ENCODE data around the gene LRR1.
"Not testable (repeated sequence)": the region's sequence is repeated elsewhere in the genome, so short reads cannot be mapped to it uniquely, and the experiment has no call there.

Gene LRR1

DNA sequence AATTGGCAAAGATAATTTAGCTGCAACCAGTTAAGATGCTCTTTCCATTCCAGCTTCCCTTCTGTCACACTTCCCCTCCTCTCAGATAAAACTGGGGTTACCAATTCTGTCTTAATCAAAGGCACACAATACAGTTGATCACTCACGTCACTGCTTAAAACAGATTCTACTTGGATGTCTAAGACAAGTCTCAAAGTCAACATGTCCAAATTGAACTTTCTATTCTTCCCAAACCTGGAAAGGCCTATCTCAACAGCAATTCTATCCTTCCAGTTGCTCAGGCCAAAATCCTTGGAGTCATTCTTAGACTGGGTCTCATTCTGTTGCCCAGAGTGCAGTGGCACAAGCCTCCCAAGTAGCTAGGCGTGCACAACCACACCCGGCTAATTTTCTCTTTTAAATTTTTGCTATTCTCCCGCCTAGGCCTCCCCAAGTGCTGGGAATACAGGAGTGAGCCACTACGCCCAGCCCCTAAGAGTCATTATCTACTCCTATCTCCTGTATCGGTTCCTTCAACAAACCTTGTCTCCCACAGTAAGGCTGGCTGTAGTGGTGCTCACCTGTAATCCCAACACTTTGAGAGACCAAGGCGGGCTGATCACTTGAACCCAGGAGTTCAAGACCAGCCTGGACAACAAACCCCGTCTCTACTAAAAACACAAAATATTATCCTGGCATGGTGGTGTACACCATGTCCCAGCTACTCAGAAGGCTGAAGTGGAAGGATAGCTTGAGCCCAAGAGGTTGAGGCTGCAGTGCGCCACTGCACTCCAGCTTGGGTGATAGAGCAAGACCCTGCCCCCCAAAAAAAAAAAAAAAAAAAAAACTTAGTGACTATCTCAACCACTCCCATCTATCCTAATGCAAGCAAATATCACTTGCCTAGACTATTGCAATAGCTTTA lies 17.3 kb upstream of the LRR1 start:
- peak overlapping the region; percentile 100 for H3K27ac Mint-ChIP-seq
- H3K27me3 Mint-ChIP-seq = peaks cover 3% of the 10 kb centered on the region
- H3K4me1 Mint-ChIP-seq (ENCODE audit: low read depth) = peaks cover 66% of the 10 kb centered on the region
- peaks cover 84% of the 10 kb centered on the region for H3K36me3 Mint-ChIP-seq (ENCODE audit: low read depth)
- no peaks in the 10 kb centered on the region for H3K9me3 Mint-ChIP-seq
- peak overlapping the region; percentile 92 for H3K4me3 Mint-ChIP-seq
- peak; percentile 48 for DNase-seq

GRCh38 chr14:49582113-49582977 lies 16.4 kb upstream of the LRR1 start:
- H3K9me3 Mint-ChIP-seq = no peaks in the 10 kb centered on the region
- H3K4me3 Mint-ChIP-seq = peak overlapping the region; percentile 92
- peaks cover 76% of the 10 kb centered on the region for H3K36me3 Mint-ChIP-seq (ENCODE audit: low read depth)
- peaks cover 64% of the 10 kb centered on the region for H3K4me1 Mint-ChIP-seq (ENCODE audit: low read depth)
- DNase-seq = peak; percentile 32
- H3K27ac Mint-ChIP-seq = peak overlapping the region; percentile 100
- H3K27me3 Mint-ChIP-seq = peaks cover 4% of the 10 kb centered on the region

- peak overlapping the region; percentile 100 for H3K27ac Mint-ChIP-seq
- H3K36me3 Mint-ChIP-seq (ENCODE audit: low read depth) = peaks cover 67% of the 10 kb centered on the region
- no peaks in the 10 kb centered on the region for H3K9me3 Mint-ChIP-seq
- no peak for DNase-seq
- H3K4me3 Mint-ChIP-seq = peak overlapping the region; percentile 92
- H3K27me3 Mint-ChIP-seq = peaks cover 4% of the 10 kb centered on the region
- peaks cover 58% of the 10 kb centered on the region for H3K4me1 Mint-ChIP-seq (ENCODE audit: low read depth)
Measured at GRCh38 chr14:49583629-49584028, 15.1 kb upstream of the LRR1 start.

DNA sequence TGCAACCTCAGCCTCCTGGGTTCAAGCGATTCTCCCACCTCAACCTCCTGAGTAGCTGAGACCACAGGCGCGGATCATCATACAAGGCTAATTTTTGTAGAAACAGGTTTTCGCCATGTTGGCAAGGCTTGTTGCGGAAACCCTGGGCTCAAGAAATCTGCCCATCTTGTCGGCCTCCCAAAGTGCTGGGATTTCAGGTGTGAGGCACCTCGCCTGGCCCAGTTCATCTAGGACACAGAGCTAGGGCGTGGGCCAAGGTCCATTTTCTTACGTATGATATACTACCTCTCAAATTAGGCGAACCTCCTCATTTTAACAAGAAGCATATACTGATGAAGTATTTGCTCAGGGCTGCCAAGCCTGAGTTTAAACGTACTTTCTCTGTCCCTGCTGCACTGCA lies 14.7 kb upstream of the LRR1 start:
- Mint-ChIP-seq H3K27ac (peak overlapping the region; percentile 100), H3K36me3 (ENCODE audit: low read depth) (peaks cover 63% of the 10 kb centered on the region), H3K27me3 (peaks cover 4% of the 10 kb centered on the region), H3K4me3 (peak overlapping the region; percentile 92), H3K4me1 (ENCODE audit: low read depth) (peaks cover 54% of the 10 kb centered on the region), H3K9me3 (no peaks in the 10 kb centered on the region)
- peak; percentile 46 for DNase-seq

DNA sequence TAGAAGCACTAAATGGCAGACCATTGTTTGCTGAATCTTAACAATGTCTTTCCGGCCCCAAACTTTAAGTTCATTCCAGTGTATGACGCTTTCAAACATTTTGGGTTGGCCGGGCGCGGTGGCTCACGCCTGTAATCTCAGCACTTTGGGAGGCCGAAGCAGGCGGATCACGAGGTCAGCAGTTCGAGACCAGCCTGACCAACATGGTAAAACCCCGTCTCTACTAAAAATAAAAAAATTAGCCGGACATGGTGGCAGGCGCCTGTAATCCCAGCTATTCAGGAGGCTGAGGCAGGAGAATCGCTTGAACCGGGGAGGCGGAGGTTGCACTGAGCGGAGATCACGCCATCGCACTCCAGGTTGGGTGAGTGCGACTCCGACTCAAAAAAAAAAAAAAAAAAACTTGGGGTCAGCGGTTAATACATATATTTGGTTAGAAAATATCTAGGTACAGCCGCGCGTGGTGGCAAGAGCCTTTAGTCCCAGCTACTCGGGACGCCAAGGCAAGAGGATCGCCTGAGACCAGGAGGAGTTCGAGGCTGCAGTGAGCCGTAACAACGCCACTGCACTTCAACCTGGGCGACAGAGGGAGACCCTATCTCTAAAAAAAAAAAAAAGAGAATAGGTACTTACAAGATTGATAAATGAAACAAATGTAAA lies 13.6 kb upstream of the LRR1 start:
- H3K4me3 Mint-ChIP-seq = peak overlapping the region; percentile 92
- peak overlapping the region; percentile 100 for H3K27ac Mint-ChIP-seq
- H3K9me3 Mint-ChIP-seq, H3K27me3 Mint-ChIP-seq: not testable (repeated sequence)
- DNase-seq = peak; percentile 57
- peaks cover 45% of the 10 kb centered on the region for H3K4me1 Mint-ChIP-seq (ENCODE audit: low read depth)
- H3K36me3 Mint-ChIP-seq (ENCODE audit: low read depth) = peaks cover 55% of the 10 kb centered on the region

DNA sequence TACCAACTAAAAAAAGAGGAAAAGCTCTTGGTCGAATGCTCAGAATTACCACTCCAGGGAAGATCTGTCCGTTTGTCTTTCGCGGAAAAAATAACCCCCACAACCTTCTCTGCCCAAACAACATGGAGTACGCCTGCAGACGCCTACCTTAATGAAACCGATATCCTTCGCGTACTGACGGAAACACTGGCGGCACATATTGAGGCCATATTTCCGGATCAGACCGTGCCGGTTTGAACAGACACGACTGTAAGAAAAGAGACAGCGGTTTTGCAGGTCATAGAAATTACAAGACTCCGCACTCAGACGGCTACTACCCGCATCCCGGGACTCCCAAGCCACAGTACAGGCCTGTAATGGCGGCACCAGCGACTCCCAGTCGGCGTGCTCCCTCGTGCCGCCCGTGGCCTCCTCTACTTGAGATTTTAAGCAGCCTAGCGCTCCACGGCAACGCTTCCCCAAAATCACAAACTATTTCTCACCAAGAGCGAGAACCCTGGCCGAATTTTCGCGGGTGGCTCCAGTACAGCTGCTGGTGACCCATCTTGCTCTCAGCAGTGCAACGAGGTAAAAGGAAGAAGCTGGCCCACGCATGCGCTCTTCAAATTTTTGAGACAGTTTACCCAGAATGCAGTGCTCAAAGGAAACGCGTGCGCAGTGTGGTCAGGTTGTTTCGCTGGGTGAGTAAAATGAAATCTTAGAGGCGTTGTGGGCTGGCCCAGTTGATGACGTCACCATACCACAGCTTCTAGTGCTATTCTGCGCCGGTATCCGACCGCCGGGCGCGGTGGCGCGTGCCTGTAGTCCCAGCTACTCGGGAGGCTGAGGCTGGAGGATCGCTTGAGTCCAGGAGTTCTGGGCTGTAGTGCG lies 12.7 kb upstream of the LRR1 start, which contains the start of gene RPS29:
Gene RPS29 (minus strand): TSS at position 578 of the 870 bp plus-strand sequence. CDS start 34 bp downstream, at position 544.
- Mint-ChIP-seq H3K36me3 (ENCODE audit: low read depth) (peaks cover 51% of the 10 kb centered on the region), H3K9me3 (no peaks in the 10 kb centered on the region)

DNA sequence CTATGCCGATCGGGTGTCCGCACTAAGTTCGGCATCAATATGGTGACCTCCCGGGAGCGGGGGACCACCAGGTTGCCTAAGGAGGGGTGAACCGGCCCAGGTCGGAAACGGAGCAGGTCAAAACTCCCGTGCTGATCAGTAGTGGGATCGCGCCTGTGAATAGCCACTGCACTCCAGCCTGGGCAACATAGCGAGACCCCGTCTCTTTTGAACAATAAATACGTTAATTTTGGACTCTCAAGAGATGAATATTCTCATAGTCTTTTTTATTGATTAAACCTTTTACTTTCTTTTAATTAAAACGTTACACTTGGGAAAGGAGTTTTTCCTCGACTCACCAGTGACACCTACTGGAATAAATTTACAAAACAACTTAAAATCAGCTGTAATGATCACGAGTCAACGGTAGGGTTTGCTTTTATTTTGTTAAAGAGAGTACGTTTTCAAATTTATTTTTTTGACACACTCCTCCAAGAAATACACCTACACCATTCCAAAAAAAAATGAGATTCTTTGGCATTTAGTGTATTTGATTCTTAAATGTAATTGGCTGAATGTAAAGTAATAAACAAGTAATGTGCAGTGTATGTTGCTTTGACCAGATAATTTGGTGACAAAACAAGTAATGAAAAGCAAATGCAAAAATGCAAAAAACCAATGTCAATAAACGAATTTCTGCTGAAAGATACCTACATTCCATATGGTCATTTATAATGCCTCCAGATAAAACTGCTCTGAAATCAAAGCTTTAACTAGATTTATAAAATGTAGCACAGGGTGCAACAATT lies 11.9 kb upstream of the LRR1 start:
- peaks cover 44% of the 10 kb centered on the region for H3K36me3 Mint-ChIP-seq (ENCODE audit: low read depth)
- DNase-seq = peak; percentile 76
- peak overlapping the region; percentile 92 for H3K4me3 Mint-ChIP-seq
- peak overlapping the region; percentile 100 for H3K27ac Mint-ChIP-seq
- H3K9me3 Mint-ChIP-seq = no peaks in the 10 kb centered on the region
- peaks cover 4% of the 10 kb centered on the region for H3K27me3 Mint-ChIP-seq
- H3K4me1 Mint-ChIP-seq (ENCODE audit: low read depth) = peaks cover 35% of the 10 kb centered on the region

More for the DNA sequence above, 12.7 kb upstream of the LRR1 start, which contains the start of gene RPS29:
- peaks cover 42% of the 10 kb centered on the region for H3K4me1 Mint-ChIP-seq (ENCODE audit: low read depth)
- H3K27ac Mint-ChIP-seq = peak within 1 kb of the TSS; percentile 100
- H3K27me3 Mint-ChIP-seq = peaks cover 4% of the 10 kb centered on the region
- peak within 1 kb of the TSS; percentile 92 for H3K4me3 Mint-ChIP-seq
- DNase-seq = peak; percentile 100

DNA sequence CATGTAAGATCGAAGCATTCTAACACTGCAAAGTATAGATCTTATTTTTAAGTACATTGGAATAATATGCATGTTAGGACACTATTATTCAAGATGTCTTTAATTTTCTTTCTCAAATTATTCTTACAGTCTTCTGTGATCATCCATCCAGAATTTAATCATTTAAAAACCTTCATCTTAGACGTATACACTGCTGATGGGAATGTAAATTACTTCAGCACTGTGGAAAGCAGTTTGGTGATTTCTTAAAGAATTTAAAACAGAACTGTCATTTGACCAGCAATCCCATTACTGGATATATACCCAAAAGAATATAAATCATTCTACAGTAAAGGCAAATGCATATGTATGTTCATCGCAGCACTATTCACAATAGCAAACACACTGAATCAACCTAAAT lies 9.4 kb upstream of the LRR1 start:
- no peaks in the 10 kb centered on the region for H3K9me3 Mint-ChIP-seq
- peaks cover 13% of the 10 kb centered on the region for H3K4me1 Mint-ChIP-seq (ENCODE audit: low read depth)
- no peak for DNase-seq
- no peak overlapping the region for H3K27ac Mint-ChIP-seq
- no peak overlapping the region for H3K4me3 Mint-ChIP-seq
- peaks cover 4% of the 10 kb centered on the region for H3K27me3 Mint-ChIP-seq
- peaks cover 19% of the 10 kb centered on the region for H3K36me3 Mint-ChIP-seq (ENCODE audit: low read depth)

DNA sequence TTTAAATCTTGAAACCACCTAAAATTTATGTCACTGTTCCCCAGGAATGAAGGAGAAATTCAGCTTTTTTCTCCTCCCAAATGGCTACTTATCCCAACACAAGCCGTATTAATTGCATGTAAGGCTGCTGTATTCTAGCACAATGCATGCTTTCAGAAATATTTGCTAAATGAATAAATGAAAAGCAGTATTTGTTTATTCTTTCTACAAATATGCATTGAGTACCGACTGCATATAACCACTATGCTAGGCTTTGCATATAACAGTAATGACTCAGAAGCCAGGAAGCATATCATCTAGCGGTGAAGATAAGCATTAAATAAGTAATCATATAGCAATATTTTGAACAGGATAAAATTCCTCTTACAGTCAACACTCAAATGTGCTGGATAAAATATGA lies 5.7 kb upstream of the LRR1 start:
- no peak overlapping the region for H3K4me3 Mint-ChIP-seq

DNA sequence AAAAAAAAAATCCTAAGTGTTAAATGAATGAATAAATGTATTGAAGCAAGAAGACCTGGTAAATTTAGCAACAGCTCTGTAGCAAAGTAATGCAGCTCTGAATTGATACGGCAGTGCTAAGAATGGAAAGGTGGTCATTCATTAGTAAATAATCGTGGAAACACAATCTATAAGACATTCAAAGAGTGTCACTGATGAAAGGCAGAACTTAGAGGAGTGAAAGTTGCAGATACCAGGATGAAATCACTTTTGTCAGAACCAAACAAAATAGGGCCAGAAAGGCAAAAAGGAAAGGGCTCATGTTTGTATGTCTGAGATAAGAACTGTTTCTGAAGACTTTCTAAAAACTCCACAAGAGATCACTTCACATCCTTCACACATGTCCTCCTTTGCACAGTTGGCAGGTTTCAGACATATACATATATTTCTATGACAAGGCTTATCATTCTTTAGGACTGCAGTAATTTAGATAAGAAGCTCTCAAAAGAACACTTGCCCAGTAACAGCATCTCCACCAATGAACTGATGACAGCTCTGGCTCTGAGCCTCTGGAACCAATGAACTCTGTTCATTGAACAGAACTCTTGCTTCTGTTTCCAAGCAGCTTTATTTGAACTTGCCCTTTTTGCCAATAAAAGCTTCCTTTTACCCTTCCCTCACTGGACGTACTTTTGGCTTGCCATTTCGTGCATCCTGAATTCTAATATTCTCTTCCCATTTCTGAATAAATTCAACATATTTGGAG lies 4.2 kb upstream of the LRR1 start:
- Mint-ChIP-seq H3K27ac (no peak overlapping the region), H3K27me3 (no peaks in the 10 kb centered on the region), H3K9me3 (no peaks in the 10 kb centered on the region), H3K4me3 (no peak overlapping the region), H3K36me3 (ENCODE audit: low read depth) (peaks cover 21% of the 10 kb centered on the region), H3K4me1 (ENCODE audit: low read depth) (peaks cover 23% of the 10 kb centered on the region)
- DNase-seq = no peak

More for the DNA sequence above, 5.7 kb upstream of the LRR1 start:
- no peaks in the 10 kb centered on the region for H3K27me3 Mint-ChIP-seq
- H3K36me3 Mint-ChIP-seq (ENCODE audit: low read depth) = peaks cover 6% of the 10 kb centered on the region
- no peaks in the 10 kb centered on the region for H3K9me3 Mint-ChIP-seq
- peaks cover 21% of the 10 kb centered on the region for H3K4me1 Mint-ChIP-seq (ENCODE audit: low read depth)
- no peak for DNase-seq
- no peak overlapping the region for H3K27ac Mint-ChIP-seq

- Mint-ChIP-seq H3K27me3 (no peaks in the 10 kb centered on the region), H3K4me1 (ENCODE audit: low read depth) (peaks cover 38% of the 10 kb centered on the region), H3K36me3 (ENCODE audit: low read depth) (peaks cover 49% of the 10 kb centered on the region), H3K9me3 (no peaks in the 10 kb centered on the region), H3K27ac (peak overlapping the region; percentile 97), H3K4me3 (peak overlapping the region; percentile 97)
- no peak for DNase-seq
Measured at GRCh38 chr14:49598189-49598484, 603 bp upstream of the LRR1 start.

DNA sequence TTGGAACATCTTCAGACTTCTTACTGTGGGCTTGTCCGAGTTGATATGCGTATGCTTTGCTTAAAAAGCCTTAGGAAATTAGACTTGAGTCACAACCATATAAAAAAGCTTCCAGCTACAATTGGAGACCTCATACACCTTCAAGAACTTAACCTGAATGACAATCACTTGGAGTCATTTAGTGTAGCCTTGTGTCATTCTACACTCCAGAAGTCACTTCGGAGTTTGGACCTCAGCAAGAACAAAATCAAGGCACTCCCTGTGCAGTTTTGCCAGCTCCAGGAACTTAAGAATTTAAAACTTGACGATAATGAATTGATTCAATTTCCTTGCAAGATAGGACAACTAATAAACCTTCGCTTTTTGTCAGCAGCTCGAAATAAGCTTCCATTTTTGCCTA lies 8.8 kb downstream of the LRR1 start:
- H3K27me3 Mint-ChIP-seq = no peaks in the 10 kb centered on the region
- peaks cover 86% of the 10 kb centered on the region for H3K36me3 Mint-ChIP-seq (ENCODE audit: low read depth)
- H3K4me3 Mint-ChIP-seq = no peak overlapping the region
- H3K27ac Mint-ChIP-seq = no peak overlapping the region
- H3K9me3 Mint-ChIP-seq = no peaks in the 10 kb centered on the region
- DNase-seq = no peak
- peaks cover 20% of the 10 kb centered on the region for H3K4me1 Mint-ChIP-seq (ENCODE audit: low read depth)

All from activated T-cell treated with anti-CD3 and anti-CD28 coated beads, Interleukin-2, amount 50 U/mL, for 24 hours (primary cell).